CD4-positive, alpha-beta T cell treated with Interleukin-15 for 4 hours (primary cell): ENCODE data around the gene PRRG1.
"Not testable (repeated sequence)": the region's sequence is repeated elsewhere in the genome, so short reads cannot be mapped to it uniquely, and the experiment has no call there.

Source experiments
- DNase-seq: peaks from one replicate; pipeline ENCODE4 v3.0.0-alpha.2; 2020; ENCODE audit warnings: low spot score

Gene PRRG1

DNA sequence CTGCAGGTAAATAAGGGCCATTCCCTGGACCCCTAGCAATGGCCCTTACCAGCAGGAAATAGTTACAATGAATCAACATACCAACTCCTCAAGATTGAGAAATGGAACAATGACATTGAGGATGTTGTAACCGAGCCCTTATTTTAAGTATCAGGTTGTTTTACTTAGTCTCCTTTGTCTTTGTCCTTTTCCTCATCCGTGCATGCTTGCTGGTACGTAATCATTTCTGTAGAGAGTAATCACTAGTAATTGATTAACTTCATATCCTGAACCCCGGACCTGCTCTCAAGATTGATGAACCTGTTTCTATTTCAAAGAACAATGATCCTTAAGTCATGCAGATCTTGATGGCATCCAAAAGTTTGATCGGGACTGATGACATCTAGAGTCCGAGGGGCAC lies 123.7 kb downstream of the PRRG1 start:
- no peak for DNase-seq

DNA sequence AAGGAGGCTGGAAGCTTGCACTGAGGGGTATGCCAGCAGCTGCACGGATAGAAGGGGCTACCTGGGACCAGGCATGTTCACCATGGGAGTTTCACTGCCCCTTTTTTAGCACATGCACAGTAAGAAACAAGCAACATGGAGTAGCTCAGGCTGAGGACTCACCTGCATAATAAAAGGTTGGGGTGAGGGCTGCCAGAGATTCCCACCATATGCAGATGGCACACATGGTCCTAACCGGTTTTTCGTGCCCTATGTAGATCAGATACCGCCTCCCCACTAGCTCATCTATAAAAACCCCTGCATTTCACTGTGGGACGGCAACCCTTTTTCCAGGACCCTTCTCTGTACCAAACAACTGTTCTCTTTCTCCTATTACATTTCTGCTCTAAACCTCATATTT lies 125.3 kb downstream of the PRRG1 start:
- DNase-seq: no peak

DNA sequence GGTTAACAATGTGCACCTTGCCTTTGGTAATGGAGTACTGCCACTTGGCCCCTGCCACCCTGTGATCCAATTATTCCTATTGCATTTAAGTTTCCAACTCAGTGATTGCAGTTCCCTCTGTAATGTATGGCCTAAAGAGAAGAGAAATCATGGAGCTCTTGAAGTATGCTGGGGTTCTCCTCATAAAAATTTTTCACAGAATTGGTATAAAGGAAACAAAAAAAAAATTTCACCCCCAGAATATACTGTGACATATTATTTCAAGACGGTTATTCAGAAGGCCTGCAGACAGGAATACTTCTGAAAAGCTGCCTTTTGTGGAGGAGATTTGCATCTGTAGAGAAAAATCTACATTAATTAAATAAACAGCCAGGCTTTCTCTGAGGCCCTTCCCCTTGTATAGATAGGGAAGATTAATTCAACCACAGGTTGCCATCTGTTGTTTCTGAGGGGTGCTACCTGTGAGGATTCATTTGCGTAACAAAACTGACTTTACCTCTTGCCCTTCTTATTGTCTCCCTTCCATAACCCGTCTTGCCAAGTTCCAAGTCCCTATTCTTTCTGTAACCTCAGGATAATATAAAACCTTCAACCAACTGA lies 127.5 kb downstream of the PRRG1 start:
- no peak for DNase-seq

DNA sequence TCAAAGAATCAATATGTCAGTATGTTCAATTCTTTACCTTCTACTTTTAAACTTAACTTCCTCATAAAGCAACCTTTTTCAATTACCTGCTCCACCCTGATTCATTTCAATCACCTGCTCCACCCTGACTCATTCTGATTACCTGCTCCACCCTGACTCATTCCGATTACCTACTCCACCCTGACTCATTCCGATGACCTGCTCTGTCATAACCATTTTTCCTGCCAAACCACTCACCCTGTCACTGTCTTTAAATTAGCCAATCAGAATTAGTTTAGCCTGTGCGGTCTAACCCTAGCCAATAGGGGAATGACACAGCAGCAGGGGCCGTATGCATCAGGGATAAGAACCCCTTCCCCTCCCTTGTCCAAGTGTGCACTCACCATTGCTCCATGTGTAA lies 135.2 kb downstream of the PRRG1 start:
- not testable (repeated sequence) for DNase-seq

- no peak for DNase-seq
These were observed 136.3 kb downstream of the PRRG1 start for GRCh38 chrX:37485429-37485828.

GRCh38 chrX:37487271-37487670 lies 138.1 kb downstream of the PRRG1 start:
- no peak for DNase-seq

DNA sequence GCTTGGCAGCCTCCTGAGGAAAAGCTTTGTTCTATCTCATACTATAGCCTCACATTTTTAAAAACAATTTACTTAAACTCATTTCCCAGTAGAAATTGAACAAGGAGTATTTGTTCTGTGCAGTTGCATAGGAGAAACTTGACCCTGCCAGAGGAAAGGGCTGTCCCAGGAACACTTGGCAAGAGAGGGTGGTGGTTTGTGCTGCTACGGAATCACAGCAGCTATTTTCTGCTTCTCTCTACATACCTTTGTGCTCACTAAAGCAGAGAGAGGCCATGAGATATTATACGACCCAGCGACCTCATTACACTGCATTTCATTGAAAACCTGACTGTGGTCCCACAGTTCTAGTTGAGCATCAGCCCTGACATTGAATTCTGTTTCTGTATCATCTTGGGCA lies 139.2 kb downstream of the PRRG1 start:
- DNase-seq: no peak

DNA sequence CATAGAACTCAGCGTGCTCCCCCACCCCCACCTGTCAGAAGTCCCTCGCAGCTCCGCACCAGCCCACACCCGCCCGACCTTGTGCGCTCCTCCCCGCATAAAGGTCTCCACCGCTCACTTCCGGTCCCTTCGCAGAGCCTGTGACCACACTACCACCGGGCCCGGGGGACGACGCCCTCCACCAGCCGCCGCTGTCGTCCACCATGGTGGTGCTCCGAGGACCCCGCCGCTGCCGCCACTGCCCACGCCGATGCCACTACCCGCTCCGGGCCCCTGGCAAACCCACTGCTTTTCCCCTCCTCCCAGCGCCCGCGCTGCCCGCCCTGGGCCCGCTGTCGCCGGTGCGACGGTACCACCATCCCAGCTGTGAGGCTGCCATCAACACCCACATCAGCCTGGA lies 142.5 kb downstream of the PRRG1 start:
- DNase-seq: no peak

GRCh38 chrX:37495760-37496159 lies 146.6 kb downstream of the PRRG1 start:
- DNase-seq: not testable (repeated sequence)

- DNase-seq: not testable (repeated sequence)
These were observed 148.0 kb downstream of the PRRG1 start for GRCh38 chrX:37497126-37497525.

DNA sequence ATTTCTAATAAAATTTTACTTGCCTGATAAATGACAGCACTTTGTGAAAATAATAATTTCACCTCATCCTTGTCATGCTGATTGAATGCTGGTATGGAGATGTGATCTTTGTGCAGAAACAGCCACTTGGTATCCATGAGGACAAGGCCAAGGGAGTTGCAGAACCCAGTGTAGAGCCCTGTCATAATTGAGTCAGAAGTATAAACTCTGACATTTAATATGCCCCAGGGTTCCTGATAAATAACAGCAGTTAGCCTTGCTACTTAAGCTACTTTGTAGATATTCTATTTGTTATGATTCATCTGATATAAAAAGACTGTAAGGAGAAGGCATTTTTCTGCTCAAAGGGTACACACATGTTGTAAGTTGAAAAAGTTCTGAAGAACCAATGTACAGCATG lies 149.2 kb downstream of the PRRG1 start:
- DNase-seq: not testable (repeated sequence)

DNA sequence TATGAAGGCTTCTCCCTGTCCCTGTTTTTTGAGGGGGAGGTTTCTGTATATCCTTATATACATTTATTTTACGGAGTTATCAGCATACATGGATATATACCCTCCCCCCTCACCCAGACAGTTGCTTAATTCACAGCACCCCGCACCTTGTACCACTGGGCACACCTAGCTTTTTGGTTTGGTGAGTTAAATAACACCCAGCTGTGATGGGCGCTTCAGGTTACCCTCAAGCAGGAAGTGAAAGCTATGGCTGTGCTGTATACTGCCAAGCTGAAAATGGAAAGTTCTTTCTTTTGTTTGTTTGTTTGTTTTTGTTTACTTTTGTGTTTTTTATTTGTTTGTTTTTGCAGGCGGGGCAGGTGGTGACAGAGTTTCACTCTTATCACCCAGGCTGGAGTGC lies 150.5 kb downstream of the PRRG1 start:
- not testable (repeated sequence) for DNase-seq

- no peak for DNase-seq
These were observed 155.8 kb downstream of the PRRG1 start for GRCh38 chrX:37504991-37505390.
